Stimulated activated CD4-positive, alpha-beta T cell treated with anti-CD3 and anti-CD28 coated beads, Interleukin-12 subunit alpha, Interleukin-12 subunit beta, amount 100 ng/mL, for 48 hours (primary cell): ENCODE results near the gene H6PD.

Experiments
- DNase-seq, 3 donors: peaks; one replicate each; pipeline ENCODE4 v3.0.0-alpha.2; 2020; ENCODE audit warnings: low read depth in 2 of 3, low spot score in 1 of 3

H6PD gene

GRCh38 chr1:9204156-9204720 is 30.3 kb upstream of the H6PD start:
- DNase-seq, result no peak

- DNase-seq, result no peak
Observed at GRCh38 chr1:9207086-9207485, 27.5 kb upstream of the H6PD start.

GRCh38 chr1:9207715-9208114 is 26.9 kb upstream of the H6PD start:
- no peak for DNase-seq

DNA sequence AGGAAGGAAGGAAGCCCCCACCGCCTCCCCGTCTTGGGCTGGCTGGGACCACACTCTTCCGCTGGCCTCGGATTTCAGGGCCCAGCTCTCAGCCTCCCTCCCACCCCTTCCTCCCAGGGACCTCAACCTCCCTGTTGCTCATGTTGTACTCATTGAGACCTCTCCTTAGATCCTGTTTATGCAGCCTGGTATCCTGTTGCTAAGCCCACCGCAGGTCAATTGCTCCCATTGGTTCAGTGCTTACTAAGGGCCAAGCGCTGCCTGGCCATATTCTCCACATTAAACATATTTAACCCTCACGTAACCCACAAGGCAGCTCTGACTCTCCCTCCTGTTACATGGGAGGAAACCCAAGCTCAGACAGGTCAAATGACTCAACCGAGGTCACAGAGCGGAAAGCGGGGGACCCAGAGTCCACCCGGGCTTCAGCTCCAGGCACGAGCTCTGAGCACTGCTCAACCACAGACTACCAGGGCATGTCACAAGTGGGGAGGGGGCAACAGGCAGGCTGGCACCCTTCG is 23.2 kb upstream of the H6PD start:
- no peak for DNase-seq

GRCh38 chr1:9212735-9213134 is 21.8 kb upstream of the H6PD start:
- no peak for DNase-seq

- DNase-seq, result no peak
Observed at GRCh38 chr1:9213956-9214355, 20.6 kb upstream of the H6PD start.

DNA sequence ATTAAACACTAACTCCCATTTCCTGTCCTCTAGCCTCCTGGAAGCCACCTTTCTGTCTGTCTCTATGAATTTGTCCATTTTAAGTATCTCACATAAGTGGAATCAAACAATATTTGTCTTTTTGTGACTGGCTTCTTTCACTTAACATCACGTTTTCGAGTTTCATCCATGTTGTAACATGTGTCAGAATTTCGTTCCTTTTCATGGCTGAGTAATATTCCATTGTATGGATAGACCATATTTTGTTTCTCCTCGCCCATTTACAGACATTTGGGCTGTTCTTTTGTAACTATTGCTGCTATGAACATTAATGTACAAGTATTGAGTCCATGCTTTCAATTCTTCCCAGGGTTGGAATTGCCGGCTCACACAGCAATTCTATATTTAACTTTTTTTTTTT is 15.7 kb upstream of the H6PD start:
- no peak for DNase-seq

DNA sequence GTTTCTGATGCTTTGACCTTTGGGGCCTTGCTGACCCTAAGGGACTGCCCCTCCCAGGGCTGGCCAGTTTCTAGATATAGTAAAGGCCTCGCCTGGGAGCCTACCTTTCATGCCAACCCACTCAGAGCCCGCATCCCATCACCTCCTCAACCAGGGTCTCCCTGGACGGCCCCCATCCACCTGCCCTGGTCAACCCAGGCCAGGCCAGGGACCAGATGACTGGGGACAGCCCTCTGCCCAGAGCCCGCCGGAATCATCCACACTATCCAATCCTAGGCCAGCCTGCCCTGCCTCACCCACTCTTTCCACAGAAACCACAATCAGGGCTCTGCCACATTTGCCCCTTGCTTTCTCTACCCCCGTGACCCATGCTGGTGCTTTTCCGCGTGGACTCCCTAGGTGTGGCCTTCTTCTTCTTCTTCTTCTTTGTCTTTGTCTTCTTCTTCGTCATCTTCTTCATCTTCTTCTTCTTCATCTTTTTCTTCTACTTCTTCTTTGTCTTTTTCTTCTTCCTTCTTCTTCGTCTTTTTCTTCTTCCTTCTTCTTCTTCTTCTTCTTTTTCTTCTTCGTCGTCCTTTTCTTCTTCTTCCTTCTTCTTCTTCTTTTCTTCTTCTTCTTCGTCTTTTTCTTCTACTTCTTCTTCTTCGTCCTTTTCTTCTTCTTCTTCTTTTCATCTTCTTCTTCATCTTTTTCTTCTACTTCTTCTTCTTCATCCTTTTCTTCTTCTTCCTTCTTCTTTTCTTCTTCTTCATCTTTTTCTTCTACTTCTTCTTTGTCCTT is 11.5 kb upstream of the H6PD start:
- DNase-seq, result no peak

GRCh38 chr1:9224664-9225410 is 9.7 kb upstream of the H6PD start:
- no peak for DNase-seq

- no peak for DNase-seq
Observed at GRCh38 chr1:9225411-9225785, 9.2 kb upstream of the H6PD start.

DNA sequence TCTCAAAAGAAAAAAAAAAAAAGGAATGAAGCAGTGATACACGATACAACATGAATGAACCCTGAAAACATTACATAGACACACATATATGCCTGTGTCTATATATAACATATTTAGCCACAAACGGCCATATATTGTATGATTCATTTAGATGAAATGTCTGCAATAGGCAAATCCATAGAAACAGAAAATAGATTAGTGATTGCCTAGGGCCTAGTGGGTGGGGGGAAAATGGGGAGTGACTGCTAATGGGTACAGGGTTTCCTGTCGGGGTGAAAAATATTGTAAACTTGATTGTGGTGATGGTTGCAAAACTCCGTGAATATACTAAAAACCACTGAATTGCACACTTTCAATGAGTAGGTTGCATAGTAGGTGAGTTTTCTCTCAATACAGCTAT is 6.0 kb upstream of the H6PD start:
- peak in 1 of 3 donors; percentile 19 for DNase-seq

- no peak for DNase-seq
Observed at GRCh38 chr1:9229549-9229948, 5.0 kb upstream of the H6PD start.

GRCh38 chr1:9230869-9231533 is 3.6 kb upstream of the H6PD start:
- no peak for DNase-seq

DNA sequence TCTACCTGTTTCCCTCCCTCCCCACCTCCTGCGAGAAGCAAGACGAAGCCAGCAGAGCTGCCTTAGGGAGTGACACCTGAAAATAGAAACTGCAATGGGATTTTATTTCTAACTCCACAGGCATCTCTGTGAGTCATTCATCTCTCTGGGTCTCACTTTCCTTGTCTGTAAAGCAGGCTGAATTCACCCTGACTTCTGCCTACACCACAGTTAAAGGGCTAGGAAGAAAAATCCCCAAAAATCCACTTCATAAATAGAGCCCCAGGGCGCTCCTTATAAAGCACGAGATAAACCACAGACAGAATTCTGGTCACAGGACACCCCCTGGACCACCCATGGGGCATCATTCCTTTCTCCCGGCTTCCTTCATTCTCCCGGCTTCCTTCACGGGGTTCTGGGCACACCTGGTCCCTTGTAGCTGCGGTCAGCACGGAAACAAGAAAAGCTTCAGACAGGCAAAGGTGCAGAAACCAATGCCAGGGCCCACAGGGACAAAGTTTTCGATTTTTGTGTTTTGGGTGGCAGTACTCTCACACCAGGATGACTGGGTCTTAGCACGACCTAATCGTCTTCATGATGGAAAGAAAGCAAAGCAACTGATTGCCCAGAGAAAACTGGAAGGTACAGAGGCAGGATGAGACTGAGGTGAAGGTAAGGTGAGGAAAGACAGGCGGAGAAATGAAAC is 2.8 kb upstream of the H6PD start:
- no peak for DNase-seq

- DNase-seq, result no peak
Observed at GRCh38 chr1:9233241-9233941, 1.2 kb upstream of the H6PD start.

GRCh38 chr1:9233942-9234222 is 692 bp upstream of the H6PD start:
- no peak for DNase-seq

DNA sequence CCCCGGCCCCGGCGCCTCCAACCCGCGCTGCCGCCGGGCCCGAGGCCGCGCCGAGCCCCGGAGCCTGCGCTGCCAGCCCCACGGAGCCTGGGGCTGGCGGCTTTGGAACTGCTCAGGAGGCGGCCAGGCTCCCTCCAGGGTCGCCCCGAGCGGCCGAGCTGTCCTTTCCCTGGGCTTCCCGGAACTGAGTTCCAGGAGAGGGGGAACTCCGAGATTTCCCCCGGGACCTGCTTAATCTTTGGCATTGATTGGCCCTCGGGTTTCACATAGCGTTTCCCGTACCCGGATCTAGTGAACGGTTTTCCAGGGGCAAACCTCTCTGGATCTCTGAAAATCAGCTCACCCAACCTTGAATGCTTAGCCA is 504 bp downstream of the H6PD start:
- DNase-seq, result no peak

DNA sequence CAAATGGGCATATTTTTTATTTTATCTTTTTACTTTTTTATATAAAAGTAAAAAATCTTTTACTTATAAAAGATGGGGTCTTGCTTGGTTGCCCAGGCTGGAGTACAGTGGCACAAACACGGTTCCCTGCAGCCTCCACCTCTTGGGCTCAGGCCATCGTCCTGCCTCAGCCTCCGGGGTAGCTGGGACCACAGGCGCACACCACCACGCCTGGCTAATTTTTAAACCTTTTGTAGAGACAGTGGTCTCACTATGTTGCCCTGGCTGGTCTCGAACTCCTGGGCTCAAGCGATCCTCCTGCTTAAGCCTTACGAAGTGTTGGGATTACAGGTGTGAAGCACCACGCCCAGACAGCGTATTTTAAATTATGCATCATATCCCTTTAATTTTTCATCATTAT is 986 bp downstream of the H6PD start:
- no peak for DNase-seq

- DNase-seq, result no peak
Observed at GRCh38 chr1:9238134-9238533, 3.6 kb downstream of the H6PD start.

- no peak for DNase-seq
Observed at GRCh38 chr1:9238550-9238949, 4.0 kb downstream of the H6PD start.
